Keratinocyte (primary cell): Measurements from ENCODE around the gene SLC39A11.

Experiments used
- EZH2 ChIP-seq: IDR thresholded peaks from one replicate; pipeline ENCODE4 v1.6.1; 2012; ENCODE audit warnings: inconsistent platforms, mild to moderate bottlenecking, low read length, moderate library complexity
- TF ChIP-seq, protein P1 (sequence below), 3 experiments: IDR thresholded peaks in 1 of 3; conservative IDR thresholded peaks in 1 of 3; optimal IDR thresholded peaks in 1 of 3; 2 replicates in 2 of 3; 3 replicates in 1 of 3; pipeline versions ENCODE3 to v1.5.1; 2011; ENCODE audit warnings: low read length in 3 of 3, mild to moderate bottlenecking in 3 of 3, moderate library complexity in 2 of 3, control low read depth in 1 of 3, inconsistent platforms in 1 of 3; ENCODE audit not compliant: insufficient read depth in 2 of 3; ENCODE audit errors: extremely low read depth in 1 of 3

GRCh38 chr17:72715906-72716572, 376.4 kb downstream of the SLC39A11 start:
- TF ChIP-seq, protein P1, sequence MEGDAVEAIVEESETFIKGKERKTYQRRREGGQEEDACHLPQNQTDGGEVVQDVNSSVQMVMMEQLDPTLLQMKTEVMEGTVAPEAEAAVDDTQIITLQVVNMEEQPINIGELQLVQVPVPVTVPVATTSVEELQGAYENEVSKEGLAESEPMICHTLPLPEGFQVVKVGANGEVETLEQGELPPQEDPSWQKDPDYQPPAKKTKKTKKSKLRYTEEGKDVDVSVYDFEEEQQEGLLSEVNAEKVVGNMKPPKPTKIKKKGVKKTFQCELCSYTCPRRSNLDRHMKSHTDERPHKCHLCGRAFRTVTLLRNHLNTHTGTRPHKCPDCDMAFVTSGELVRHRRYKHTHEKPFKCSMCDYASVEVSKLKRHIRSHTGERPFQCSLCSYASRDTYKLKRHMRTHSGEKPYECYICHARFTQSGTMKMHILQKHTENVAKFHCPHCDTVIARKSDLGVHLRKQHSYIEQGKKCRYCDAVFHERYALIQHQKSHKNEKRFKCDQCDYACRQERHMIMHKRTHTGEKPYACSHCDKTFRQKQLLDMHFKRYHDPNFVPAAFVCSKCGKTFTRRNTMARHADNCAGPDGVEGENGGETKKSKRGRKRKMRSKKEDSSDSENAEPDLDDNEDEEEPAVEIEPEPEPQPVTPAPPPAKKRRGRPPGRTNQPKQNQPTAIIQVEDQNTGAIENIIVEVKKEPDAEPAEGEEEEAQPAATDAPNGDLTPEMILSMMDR (optimal IDR thresholded peaks at IDR 0.05 in 1 of 3, IDR thresholded peaks at IDR 0.05 in 1 of 3, conservative IDR thresholded peaks at IDR 0.05 in 1 of 3; ENCODE audit: extremely low read depth in 1 of 3, insufficient read depth in 2 of 3, low read length in 3 of 3), result no peak
- no peak for TF ChIP-seq EZH2
